Adrenal gland (tissue), 12 donors: ENCODE data around the gene NDUFB2. TPM values are rescaled to one million over a fixed set of nuclear protein-coding genes. Genes with fewer than 3 reads are reported as not detected.

Source experiments
- DNase-seq, 7 donors: peaks; one replicate each; pipeline ENCODE4 v3.0.0-alpha.2; 2019 to 2020
- H3K27ac ChIP-seq, 5 donors: fragments of 200-600 bp; sonication (generic) in 4 of 5; 1 replicate in 3 of 5; 2 replicates in 2 of 5; pipeline versions ENCODE4 v1.5.1 to v1.8.0; 2016 to 2020; ENCODE audit warnings: mild to moderate bottlenecking in 1 of 5
- H3K27me3 ChIP-seq: fragments of 200-600 bp; 2 replicates; pipeline ENCODE4 v1.8.0; 2021
- H3K36me3 ChIP-seq, 2 donors: fragments of 200-600 bp; replicated peaks in 1 of 2; 1 replicate in 1 of 2; 2 replicates in 1 of 2; pipeline versions ENCODE4 v1.5.1 to v1.8.0; 2018 to 2022
- H3K4me1 ChIP-seq, 2 donors: fragments of 200-600 bp; replicated peaks in 1 of 2; 1 replicate in 1 of 2; 2 replicates in 1 of 2; pipeline versions ENCODE4 v1.5.1 to v1.8.0; 2018 to 2021
- H3K4me3 ChIP-seq, 4 donors: fragments of 200-600 bp; sonication (generic) in 3 of 4; one replicate each; pipeline ENCODE4 v1.5.1; 2016 to 2018
- H3K9me3 ChIP-seq, 3 donors: fragments of 200-600 bp; sonication (generic) in 1 of 3; replicated peaks in 1 of 3; 1 replicate in 2 of 3; 2 replicates in 1 of 3; pipeline versions ENCODE4 v1.5.1 to v1.8.0; 2016 to 2021
- CTCF ChIP-seq, 6 experiments: fragments of 450-650 bp in 4 of 6; fragments of 200-600 bp in 2 of 6; sonication (generic) in 1 of 6; IDR thresholded peaks; 1 replicate in 5 of 6; 2 replicates in 1 of 6; pipeline versions ENCODE4 v1.5.1 to v1.8.0; 2016 to 2021; ENCODE audit warnings: antibody characterized with exemption in 6 of 6, mild to moderate bottlenecking in 2 of 6, moderate library complexity in 1 of 6
- POLR2A ChIP-seq, 2 donors: fragments of 450-650 bp; IDR thresholded peaks; one replicate each; pipeline ENCODE4 v1.6.1; 2017; ENCODE audit warnings: antibody characterized with exemption in 2 of 2, mild to moderate bottlenecking in 2 of 2, moderate library complexity in 1 of 2
- WGBS, 4 donors: extraction: QIAGEN DNeasy Blood & Tissue Kit in 2 of 4; methylation state at CpG; one replicate each; pipeline versions ENCODE4 v1.1.5 to v1.1.7; 2013 to 2017; 5-methylcytosine and 5-hydroxymethylcytosine counted together
- intact Hi-C, 2 donors: fragments of 100-400 bp; cut with DNase I; formaldehyde crosslinking; loops; one replicate each; pipeline versions ENCODE4 v1.14.1 to v1.15.0; 2022 to 2023
- polyA plus RNA-seq, 3 donors: library from polyadenylated mRNA; stranded (reverse); fragments of 200-250 nt in 2 of 3; fragments of 350-450 nt in 1 of 3; fragmentation: Illumina TruSeq in 1 of 3; extraction: RNeasy Lipid Tissue Mini Kit (QIAGEN cat#74804) in 1 of 3; gene quantifications; one replicate each; pipeline ENCODE4 v1.2.3, GENCODE V29; 2013 to 2014
- total RNA-seq, 9 donors: library from RNA; depleted of rRNA in 4 of 9; stranded (reverse); fragments of >200 nt in 4 of 9; fragments of 120-200 nt in 1 of 9; fragmentation: NEBNext Ultra II Directional in 1 of 9; extraction: Animal tissue kit (Norgen Biotek cat#: 25700) in 1 of 9; gene quantifications; one replicate each; pipeline versions ENCODE4 v1.1.0 to v1.2.4, GENCODE V29; 2013 to 2023
- donor health status: healthy with polysubstance abuse.
- donor health status: Bipolar disorder and iron deficiency.
- donor health status: DM: yes; HTN: yes; CAD: no.
- donor health status: DM: no; HTN: no; CAD: no.
- donor health status: DM: no; HTN: no; CAD: no.
- donor health status: DM: yes; HTN: yes; CAD: no.

NDUFB2 gene
- total and polyA plus RNA-seq, 12 donors: 172 to 465 (median 212) TPM

GRCh38 chr7:140724706-140725105 lies 28.2 kb downstream of the NDUFB2 start:
- H3K36me3 ChIP-seq: no peaks in the 10 kb centered on the region
- H3K27me3 ChIP-seq: no peaks in the 10 kb centered on the region
- 83 to 90% (median 87%) methylated on average over 1 of the region's 1 CpG for WGBS, 4 donors
- TF ChIP-seq POLR2A (IDR thresholded peaks at IDR 0.05) (no peak), CTCF (IDR thresholded peaks at IDR 0.05) (no peak)
- intact Hi-C loops: no loop called here
- H3K4me3 ChIP-seq: no peak overlapping the region
- no peaks in the 10 kb centered on the region for H3K9me3 ChIP-seq
- DNase-seq: no peak
- H3K4me1 ChIP-seq: no peaks in the 10 kb centered on the region
- H3K27ac ChIP-seq: no peak overlapping the region

- H3K27me3 ChIP-seq: no peaks in the 10 kb centered on the region
- no peak overlapping the region for H3K4me3 ChIP-seq
- H3K36me3 ChIP-seq: no peaks in the 10 kb centered on the region
- WGBS, 4 donors: 74 to 78% (median 75%) methylated on average over 2 of the region's 2 CpGs
- no peak for TF ChIP-seq POLR2A (IDR thresholded peaks at IDR 0.05)
- peak in 4 of 6 experiments; percentile 11 to 31 (median 16) for TF ChIP-seq CTCF (IDR thresholded peaks at IDR 0.05)
- no peaks in the 10 kb centered on the region for H3K9me3 ChIP-seq
- H3K27ac ChIP-seq: no peak overlapping the region
- no peaks in the 10 kb centered on the region for H3K4me1 ChIP-seq
- intact Hi-C loops: no loop called here
- no peak for DNase-seq
These were observed 29.8 kb downstream of the NDUFB2 start for GRCh38 chr7:140726281-140726680.

GRCh38 chr7:140732416-140732815 lies 35.9 kb downstream of the NDUFB2 start:
- Histone ChIP-seq H3K27ac (no peak overlapping the region), H3K4me3 (no peak overlapping the region), H3K9me3 (no peaks in the 10 kb centered on the region), H3K4me1 (no peaks in the 10 kb centered on the region), H3K27me3 (no peaks in the 10 kb centered on the region), H3K36me3 (no peaks in the 10 kb centered on the region)
- no peak for DNase-seq
- intact Hi-C loops: no loop called here
- WGBS, 4 donors: 91 to 97% (median 96%) methylated on average over 2 of the region's 2 CpGs
- TF ChIP-seq CTCF (IDR thresholded peaks at IDR 0.05): no peak
- no peak for TF ChIP-seq POLR2A (IDR thresholded peaks at IDR 0.05)

GRCh38 chr7:140734096-140734495 lies 37.6 kb downstream of the NDUFB2 start:
- Histone ChIP-seq H3K36me3 (peaks cover 0 to 7% of the 10 kb centered on the region in 2 donors), H3K27ac (no peak overlapping the region), H3K4me3 (no peak overlapping the region), H3K27me3 (no peaks in the 10 kb centered on the region), H3K9me3 (no peaks in the 10 kb centered on the region), H3K4me1 (no peaks in the 10 kb centered on the region)
- TF ChIP-seq CTCF (IDR thresholded peaks at IDR 0.05): no peak
- no peak for TF ChIP-seq POLR2A (IDR thresholded peaks at IDR 0.05)
- 77 to 90% (median 81%) methylated on average over 2 of the region's 2 CpGs for WGBS, 4 donors
- DNase-seq: no peak
- intact Hi-C loops: no loop called here
